Stimulated activated naive CD8-positive, alpha-beta T cell treated with anti-CD3 and anti-CD28 coated beads, Interleukin-15, Interleukin-2, amounts not matched to agents 100 U/mL and 50 U/mL, for 24 hours (primary cell): Measurements from ENCODE around the gene LRRFIP2.
"Not testable (repeated sequence)": the region's sequence is repeated elsewhere in the genome, so short reads cannot be mapped to it uniquely, and the experiment has no call there.

Experiments
- ATAC-seq: fragments of 150-1000 bp; cut with Tn5 transposase; one replicate; pipeline ENCODE4 v1.10.0; 2021
- DNase-seq: peaks from one replicate; pipeline ENCODE4 v3.0.0; 2021

Gene LRRFIP2

DNA sequence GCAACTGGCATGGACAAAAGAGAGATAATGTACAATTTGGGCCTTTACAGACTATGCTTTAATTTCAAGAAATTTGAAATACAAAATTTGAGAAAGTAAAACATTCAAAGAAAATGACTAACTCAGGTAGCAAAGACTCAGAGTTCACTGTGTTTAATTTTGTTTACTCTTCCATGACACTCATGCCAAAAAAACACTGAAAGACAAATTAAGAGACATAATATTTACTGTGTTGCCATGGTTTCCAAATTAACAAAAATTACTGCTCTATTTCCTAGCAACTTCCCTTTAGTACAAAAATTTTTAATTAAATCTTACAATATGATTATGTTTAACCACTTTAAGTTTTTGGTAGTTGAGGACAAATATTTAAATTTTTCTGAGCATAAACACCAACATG is 29.6 kb downstream of the LRRFIP2 start:
- DNase-seq, result no peak

DNA sequence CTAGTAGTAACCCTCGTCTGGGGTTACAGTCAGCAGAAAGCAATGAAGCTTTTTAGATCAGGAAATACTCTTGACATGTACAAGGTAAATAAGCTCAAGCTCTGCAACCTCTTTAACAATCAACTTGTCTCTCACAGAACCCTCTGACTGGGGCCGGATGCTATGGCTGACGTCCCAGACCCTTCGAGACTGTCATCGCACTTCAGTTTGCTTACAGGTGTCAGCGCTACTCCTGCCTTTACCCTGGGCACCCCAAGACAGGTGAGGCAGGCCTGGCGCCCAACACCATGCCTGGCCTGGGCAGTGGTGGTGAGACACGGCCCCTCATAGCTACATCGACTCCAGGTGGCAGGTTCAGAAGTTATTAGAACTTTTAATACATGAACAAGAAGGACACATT is 30.6 kb downstream of the LRRFIP2 start:
- ATAC-seq (no peak), DNase-seq (no peak)

More for the DNA sequence above, 29.6 kb downstream of the LRRFIP2 start:
- ATAC-seq, result no peak

DNA sequence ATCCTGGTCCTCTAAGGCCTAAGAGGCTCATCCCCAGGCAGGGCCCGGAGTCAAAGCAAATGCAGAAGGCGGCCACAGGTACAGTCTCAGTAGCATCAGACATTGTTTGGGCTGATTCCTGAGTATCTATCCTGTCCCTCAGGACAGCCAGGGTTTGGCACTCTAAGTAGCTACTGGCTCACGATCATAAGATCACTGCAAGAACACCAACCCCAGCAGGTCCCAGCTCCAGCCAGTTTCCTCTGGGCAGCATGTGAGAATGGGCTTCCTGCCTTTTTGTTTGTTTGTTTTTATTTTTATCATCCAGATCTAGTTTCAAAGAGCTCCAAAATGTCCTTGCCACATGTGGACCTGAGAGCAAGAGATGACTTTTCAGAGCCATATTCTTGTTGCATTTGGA is 32.7 kb downstream of the LRRFIP2 start:
- DNase-seq, result no peak
- ATAC-seq, result no peak

DNA sequence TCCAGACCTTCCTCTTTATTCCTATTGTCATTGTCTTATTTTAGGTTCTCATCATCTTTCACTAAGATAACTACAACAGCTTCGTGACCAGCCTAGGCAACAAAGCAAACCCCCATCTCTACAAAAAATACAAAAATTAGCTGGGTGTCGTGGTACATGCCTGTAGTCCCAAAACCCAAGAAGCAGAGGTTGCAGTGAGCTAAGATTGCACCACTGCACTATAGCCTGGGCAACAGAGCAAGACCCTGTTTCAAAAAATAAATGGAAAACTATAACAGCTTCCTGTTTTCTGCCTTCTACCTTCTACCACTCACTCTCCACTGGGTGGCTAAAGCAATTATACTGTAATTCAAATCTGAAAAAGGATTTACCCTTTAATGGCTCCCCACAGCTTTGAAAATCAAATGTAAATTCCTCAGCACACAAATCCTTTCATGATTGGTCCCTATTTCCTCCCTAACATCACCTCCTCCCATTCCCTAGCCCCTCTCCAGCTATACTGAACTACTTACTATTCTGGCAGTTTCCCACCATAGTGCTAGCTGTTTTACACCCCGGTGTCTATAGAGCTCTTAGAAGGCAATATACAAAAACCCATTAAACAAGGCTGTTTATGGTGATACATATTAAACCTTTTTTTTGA is 33.4 kb downstream of the LRRFIP2 start:
- ATAC-seq, result no peak
- DNase-seq, result no peak

DNA sequence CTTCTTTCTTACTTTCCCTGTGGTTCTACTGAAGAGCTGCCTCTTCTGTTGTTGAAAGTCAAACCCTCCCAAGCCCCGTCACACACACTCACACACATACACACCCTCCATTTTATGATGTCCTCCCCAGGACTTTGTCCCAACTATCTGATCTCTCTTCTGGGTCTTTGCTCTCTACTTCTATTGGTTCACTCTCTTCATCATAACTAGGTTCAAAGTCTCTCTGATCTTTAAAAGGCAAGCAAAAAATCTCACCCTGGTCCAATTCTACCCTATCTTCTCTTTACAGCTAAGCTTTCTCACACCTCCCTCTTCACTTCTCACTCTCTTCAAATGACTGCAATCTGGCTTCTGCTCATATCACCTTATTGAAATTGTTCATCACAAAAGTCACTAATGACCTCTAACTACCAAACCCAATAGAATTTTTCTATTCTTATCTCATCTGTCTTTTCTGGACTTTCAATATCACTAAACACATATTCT is 34.8 kb downstream of the LRRFIP2 start:
- DNase-seq (no peak), ATAC-seq (peak; percentile 55)

DNA sequence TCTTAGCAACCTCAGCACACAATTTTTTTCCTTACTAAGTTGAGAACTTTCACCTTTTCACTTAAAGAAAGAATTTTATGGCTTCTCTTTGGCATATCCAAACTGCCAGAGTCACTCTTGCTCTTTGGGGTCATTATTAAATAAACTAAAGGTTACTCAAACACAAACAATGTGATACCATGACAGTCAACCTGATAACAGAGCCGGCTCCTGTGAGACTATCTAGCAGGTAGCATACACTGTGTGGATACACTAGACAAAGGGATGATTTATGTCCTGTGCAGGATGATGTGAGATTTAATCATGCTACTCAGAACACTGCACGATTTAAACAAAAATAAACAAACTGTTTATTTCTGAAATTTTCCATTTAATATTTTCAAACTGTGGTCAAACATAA is 35.6 kb downstream of the LRRFIP2 start:
- ATAC-seq, result no peak
- DNase-seq, result no peak

DNA sequence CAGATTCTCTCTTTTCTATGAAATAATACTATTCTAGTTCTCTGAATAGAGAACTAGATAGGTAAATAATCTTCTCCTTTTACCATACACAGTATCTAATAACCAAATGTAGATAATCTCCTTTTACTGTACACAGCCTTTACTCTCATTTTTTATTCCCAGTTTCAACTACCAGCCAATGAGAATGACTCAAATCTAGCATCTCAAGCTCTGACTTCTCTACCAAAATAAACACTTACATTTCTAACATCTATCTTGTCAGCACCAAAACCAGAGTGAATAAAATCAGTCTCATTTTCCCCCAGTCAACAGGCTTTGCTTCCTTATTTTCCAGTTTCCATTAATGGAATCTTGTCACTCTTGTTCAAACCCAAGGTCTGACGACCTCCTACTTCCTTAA is 36.9 kb downstream of the LRRFIP2 start:
- ATAC-seq, result no peak
- DNase-seq, result no peak

DNA sequence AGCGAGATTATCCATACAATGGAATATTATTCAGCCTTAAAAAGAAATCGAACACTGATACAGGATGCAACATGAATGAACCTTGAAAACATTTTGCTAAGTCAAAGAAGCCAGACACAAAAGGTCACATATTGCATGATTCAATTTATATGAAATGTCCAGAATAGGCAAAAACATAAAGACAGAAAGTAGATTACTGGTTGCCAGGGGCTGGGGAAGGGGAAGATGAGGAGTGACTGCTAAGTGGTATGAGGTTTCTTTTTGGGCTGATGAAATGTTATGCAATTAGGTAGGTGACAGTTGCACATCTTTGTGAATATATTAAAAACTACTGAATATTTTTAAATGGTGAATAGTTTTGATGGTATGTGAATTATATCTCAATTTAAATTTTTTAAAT is 38.3 kb downstream of the LRRFIP2 start:
- no peak for DNase-seq
- ATAC-seq, result no peak

DNA sequence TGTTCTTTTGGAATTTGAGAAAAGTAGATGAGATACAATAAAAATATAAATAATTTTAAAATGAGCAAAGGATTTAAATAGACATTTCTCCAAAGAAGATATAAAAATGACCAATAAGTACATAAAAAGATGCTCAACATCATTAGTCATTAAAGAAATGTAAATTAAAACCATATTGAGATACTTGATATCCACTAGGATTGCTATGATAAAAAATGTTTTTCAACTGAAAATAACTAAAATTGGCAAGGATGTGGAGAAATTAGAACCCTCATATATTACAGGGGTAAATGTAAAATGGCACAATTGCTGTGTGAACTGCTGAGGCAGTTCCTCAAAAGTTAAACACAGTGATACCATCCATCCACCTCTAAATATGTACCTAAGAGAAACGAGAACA is 38.8 kb downstream of the LRRFIP2 start:
- DNase-seq (no peak), ATAC-seq (no peak)

DNA sequence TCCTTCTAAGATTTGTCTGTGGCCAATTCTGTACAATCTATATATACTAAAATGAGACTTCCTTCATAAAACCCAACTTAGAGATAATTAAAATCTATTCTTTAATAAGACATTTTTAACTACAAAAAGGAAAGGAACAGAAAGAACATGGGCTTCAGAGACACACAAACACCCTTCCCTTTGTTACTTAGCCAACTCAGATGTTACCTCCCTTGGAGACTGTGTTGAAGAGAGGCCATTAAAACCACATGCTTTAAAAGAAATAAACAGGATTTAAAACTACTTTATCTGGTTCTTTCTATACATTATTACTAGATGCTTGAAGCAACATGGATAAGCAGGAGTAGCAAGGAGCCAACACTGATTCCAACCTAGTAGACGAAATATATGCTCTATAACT is 42.0 kb downstream of the LRRFIP2 start:
- DNase-seq (no peak), ATAC-seq (no peak)

DNA sequence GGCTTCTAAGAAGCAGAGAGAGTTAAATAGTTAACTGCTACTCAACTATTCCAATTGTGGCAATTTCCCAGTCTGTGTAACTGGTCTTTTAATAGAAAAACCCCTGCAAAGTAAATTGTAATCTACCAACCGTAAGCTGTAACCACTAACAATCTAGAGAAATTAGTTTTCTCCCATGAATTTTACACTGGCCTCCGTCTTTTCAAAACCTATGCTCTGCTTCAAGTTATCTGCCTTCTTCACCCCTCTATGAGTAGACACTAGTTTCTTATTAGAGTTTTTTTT is 42.6 kb downstream of the LRRFIP2 start:
- ATAC-seq (no peak), DNase-seq (no peak)

DNA sequence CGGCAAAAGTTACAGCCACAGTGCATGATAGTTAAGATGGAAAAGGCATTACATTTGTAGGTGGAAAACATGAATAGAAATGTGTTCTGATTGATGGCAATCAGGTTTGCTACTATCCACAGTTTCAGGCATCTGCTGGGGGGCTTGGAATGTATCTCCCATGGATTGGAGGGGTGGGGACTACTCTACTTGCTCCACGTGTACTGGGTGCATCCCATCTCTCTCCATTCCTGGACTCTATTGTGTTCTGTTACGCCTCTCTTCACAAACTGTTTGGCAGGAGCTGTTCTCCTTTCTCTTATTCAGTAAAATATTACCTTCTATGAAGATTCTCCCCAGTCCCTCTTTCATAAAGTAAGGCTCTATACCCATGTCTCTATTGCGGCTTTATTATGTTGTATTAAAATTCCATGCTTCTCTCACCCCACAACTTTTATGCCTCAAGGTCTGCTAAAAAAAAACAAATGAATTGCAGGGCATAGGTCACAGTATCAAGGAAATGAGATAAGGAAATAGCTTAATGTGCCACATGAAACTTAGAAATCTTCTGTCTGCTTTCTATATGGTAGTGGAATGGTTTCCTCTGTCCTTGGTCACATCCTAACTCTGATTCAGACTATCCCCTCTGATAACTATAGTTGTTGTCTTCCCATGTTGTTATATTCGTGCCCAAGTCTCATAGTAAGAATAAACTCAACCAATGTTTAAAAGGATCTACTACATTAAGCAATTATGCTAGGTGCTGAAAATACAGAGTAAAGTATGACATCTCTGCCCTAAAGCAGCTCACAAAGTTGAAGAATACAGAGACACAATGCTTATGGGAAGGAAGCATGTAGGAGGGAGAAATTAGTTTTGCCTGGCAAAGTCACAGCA is 43.2 kb downstream of the LRRFIP2 start:
- DNase-seq (no peak), ATAC-seq (no peak)

DNA sequence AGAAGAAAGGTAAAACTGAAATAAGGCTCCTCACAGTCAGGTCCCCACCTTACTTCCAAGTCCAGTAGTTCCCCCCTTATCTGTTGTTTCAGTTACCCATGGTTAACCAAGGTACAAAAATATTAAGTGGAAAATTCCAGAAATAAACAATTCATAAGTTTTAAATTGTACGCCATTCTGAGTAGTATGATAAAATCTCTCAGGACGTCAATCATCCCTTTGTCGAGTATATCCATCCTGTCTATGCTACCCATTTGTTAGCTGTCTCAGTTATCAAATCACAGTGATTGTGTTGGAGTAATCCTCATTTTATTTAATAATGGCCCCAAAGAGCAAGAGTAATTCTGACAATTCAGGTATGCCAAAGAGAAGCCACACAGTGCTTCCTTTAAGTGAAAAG is 43.9 kb downstream of the LRRFIP2 start:
- ATAC-seq, result no peak

DNA sequence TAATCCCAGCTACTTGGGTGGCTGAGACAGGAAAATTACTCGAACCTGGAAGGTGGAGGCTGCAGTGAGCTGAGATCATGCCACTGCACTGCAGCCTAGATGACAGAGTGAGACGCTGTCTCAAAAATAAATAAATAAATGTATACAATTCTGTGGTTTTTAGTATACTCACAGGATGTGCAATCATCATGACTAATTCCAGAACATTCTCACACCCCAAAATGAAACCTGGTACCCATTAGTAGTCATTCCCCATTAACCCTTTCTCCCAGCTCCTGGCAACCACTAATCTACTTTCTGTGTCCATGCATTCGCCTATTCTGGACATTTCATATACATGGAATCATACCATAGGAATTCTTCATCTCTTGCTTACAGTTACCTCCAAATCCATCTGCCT is 44.5 kb downstream of the LRRFIP2 start:
- ATAC-seq (peak; percentile 43), DNase-seq (no peak)

More for the DNA sequence above, 43.9 kb downstream of the LRRFIP2 start:
- no peak for DNase-seq

DNA sequence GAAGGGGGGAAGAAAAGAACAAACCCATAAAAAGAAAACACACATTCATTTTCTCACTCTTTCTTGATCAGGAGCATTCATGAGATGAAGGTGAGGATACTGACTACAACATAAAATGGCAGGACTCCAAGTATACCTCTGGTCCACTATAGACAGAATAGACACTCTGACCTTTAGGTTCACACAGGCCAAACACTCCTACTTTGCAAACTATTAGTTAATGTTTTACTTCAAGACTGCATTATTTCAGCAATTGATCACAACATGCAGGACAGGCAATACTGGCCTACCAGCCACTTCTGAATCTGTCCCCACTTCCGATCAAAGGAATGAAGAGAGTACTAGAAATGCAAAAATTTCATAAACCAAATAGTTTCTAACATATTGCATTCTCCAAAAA is 47.0 kb downstream of the LRRFIP2 start:
- ATAC-seq, result no peak
- no peak for DNase-seq

DNA sequence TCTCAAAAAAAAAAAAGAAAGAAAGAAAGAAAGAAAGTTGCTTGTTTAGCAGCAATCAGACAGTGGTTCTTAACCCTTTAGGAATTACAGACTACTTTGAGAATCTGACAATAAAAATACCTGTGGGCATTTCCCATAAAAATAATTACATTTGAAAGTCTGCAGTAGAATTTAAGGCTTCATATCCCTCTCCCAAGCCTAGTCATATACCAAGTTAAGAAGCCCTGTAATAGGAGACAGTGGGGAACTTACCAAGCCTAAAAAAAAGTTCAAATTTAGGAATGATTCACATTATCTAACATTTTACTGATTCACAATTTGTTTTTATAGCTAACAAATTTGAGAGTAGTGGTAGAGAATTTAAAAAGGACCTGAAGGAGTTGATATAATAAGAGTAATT is 47.5 kb downstream of the LRRFIP2 start:
- no peak for DNase-seq
- ATAC-seq, result no peak

DNA sequence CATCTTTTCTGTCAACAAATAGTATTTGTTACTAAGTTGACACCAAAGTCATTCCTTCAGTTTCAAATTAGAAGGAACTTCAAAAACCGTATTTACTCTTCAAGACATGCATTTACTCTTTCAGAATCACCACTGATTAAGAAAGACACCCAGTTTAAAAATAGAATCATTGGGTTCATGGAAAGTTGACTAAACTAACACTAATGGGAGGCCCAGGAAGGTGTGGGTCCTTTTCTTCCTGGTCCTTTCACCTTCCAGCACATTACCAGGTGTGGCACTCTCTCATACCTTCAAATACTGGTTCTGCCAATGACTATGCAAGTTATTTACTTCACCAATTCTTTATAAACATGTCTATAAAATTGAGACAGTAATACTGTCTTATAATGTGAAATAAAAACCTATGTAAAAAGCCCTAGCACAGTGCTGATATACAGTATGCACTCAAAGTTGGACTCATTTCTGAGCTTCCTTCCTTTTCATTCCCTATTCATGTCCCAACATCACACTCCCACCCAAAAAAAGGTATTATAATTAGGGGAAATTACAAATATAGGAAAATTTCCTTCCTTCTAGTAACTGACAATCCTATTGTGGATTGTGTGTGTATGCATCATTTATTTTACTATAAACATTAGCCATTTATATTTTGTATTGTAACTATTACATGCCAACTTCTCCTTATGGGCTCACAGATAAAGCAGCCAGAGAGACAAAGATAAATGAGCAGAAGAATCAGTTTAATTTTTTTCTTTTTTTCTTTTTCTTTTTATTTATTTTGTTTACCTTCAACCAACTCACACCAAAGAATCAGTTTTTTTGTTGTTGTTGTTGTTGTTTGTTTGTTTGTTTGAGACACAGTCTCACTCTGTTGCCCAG is 48.9 kb downstream of the LRRFIP2 start:
- no peak for DNase-seq
- no peak for ATAC-seq

DNA sequence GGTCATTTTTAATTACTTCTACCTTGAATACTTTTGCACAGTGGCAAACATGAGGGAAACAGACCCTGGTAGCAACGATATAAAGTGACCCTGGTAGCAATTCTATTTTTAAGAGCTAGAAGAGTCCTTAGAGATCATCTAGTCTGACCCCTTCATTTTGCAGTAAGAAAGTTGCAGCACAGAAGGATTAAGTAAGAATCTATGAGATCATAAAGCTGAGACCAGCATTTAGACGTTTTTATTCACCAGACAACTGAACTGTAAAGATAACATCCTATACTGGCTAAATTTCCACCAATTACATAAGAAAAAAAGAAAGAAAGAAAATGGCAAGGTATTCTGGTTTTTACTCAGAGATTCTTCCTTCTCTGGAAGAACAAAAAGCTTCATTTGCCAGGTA is 49.9 kb downstream of the LRRFIP2 start:
- no peak for ATAC-seq
- DNase-seq, result no peak

DNA sequence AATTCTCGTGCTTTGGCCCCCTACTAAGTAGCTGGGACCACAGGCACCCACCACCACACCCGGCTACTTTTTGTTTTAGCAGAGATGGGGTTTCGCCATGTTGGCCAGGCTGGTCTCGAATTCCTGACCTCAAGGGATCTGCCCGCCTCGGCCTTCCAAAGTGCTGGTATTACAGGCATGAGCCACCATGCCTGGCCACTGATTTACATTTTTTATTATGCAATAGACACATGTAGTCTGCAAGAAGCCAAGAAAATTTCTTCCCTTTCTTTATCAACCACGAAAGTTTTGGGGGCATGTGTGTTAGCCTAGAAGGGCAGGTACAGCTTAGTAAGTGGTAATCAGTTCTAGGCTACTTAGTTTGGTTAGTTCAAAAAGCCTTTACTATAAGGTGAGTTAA is 51.1 kb downstream of the LRRFIP2 start:
- DNase-seq (no peak), ATAC-seq (no peak)

DNA sequence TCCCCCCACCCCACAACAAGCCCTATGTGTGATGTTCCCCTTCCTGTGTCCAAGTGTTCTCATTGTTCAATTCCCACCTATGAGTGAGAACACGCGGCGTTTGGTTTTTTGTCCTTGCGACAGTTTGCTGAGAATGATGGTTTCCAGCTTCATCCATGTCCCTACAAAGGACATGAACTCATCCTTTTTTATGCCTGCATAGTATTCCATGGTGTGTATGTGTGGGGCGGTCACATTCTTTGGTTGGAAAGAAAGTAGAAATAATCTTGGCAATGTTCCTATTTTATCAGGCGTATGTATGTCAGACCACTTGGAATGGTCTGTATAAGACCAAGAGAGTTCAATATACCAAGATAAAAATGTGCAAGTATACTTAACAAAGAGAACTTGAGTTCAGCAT is 52.3 kb downstream of the LRRFIP2 start:
- ATAC-seq, DNase-seq: not testable (repeated sequence)

DNA sequence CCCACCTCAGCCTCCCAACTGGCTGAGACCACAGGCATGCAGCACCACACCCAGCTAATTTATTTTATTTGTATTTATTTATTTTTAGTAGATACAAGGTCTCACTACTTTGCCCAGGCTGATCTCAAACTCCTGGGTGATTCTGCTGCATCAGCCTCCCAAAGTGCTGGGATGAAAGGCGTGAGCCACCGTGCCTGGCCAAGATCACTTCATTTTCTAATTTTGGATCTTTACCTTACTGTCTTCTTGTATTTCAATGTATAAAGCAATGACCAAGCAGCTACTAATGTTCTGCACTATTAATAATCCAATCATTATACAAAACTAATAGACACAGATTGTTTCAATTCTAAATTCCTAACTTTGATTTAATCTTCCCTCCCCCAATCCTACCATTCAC is 56.2 kb downstream of the LRRFIP2 start:
- DNase-seq, result no peak
- no peak for ATAC-seq

DNA sequence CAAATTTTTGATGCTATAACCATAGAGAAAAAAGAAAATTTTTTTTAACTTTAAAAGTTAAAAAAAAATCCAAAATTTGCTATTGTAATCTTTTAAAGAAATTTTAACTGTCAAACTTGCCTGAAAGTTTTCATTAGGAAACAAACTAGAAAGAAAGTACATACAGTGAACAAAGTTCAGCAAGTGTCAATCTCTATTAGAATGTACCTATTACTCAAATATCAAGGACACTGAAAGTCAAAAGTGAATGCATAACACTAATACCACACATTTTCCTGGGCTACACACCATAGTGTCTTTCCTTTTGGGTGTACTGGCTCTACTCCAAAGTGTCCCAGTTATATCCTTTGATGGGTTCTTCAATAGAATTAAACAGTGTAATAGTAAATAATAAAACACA is 56.8 kb downstream of the LRRFIP2 start:
- DNase-seq, result no peak
- no peak for ATAC-seq

DNA sequence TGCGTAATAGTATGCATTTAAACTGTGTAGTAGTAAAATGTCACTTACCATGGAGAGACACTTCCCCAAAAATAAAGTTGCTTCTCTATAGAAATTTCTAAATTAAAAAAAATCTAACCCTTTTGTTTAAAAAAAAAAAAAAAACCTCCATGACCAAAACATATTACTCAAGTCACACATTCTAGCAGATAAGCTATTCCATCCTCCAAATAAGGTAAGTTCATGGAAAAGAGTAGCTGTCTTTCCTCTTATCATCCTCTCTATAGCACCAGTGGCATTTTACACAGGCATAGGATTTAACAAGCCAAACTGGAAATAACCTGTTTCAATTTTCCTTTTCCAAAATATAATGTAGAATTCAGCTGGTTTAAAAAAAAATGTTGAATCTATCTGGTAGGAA is 57.4 kb downstream of the LRRFIP2 start:
- ATAC-seq, result no peak
- no peak for DNase-seq
